ENCODE data around the gene TMEM129.

Gene TMEM129

GRCh38 chr4:1743551-1743950 is 22.4 kb upstream of the TMEM129 start:
- DNase-seq, result no peak

GRCh38 chr4:1741208-1741607 is 20.1 kb upstream of the TMEM129 start:
- no peak for DNase-seq

GRCh38 chr4:1740021-1740545 is 19.0 kb upstream of the TMEM129 start:
- no peak for DNase-seq

GRCh38 chr4:1739358-1739757 is 18.2 kb upstream of the TMEM129 start:
- DNase-seq, result no peak

GRCh38 chr4:1738410-1738809 is 17.3 kb upstream of the TMEM129 start:
- no peak for DNase-seq

- DNase-seq, result no peak
Observed at GRCh38 chr4:1737666-1738065, 16.5 kb upstream of the TMEM129 start.

GRCh38 chr4:1736812-1737211 is 15.7 kb upstream of the TMEM129 start:
- no peak for DNase-seq

- DNase-seq, result no peak
Observed at GRCh38 chr4:1735215-1735614, 14.1 kb upstream of the TMEM129 start.

- no peak for DNase-seq
Observed at GRCh38 chr4:1732911-1733310, 11.8 kb upstream of the TMEM129 start.

GRCh38 chr4:1731180-1731579 is 10.1 kb upstream of the TMEM129 start:
- no peak for DNase-seq

- no peak for DNase-seq
Observed at GRCh38 chr4:1730532-1731135, 9.5 kb upstream of the TMEM129 start.

- no peak for DNase-seq
Observed at GRCh38 chr4:1728061-1728980, 7.2 kb upstream of the TMEM129 start.

- DNase-seq, result peak; percentile 56
Observed at GRCh38 chr4:1727117-1728031, 6.3 kb upstream of the TMEM129 start.

- DNase-seq, result peak; percentile 57
Observed at GRCh38 chr4:1726146-1726934, 5.2 kb upstream of the TMEM129 start.

GRCh38 chr4:1725521-1725920 is 4.4 kb upstream of the TMEM129 start:
- DNase-seq, result no peak

- peak; percentile 72 for DNase-seq
Observed at GRCh38 chr4:1723131-1723801, 2.1 kb upstream of the TMEM129 start.

- no peak for DNase-seq
Observed at GRCh38 chr4:1722551-1723118, 1.5 kb upstream of the TMEM129 start.

- DNase-seq, result no peak
Observed at GRCh38 chr4:1721666-1722550, 785 bp upstream of the TMEM129 start.

- no peak for DNase-seq
Observed at GRCh38 chr4:1720163-1720983, 750 bp downstream of the TMEM129 start.

Data from GF-D8 (cell line).